Muscle of arm (tissue), 14 donors: ENCODE data around the gene WDR3. TPM values are rescaled to one million over a fixed set of nuclear protein-coding genes. Genes with fewer than 3 reads are reported as not detected.
"Not testable (repeated sequence)": the region's sequence is repeated elsewhere in the genome, so short reads cannot be mapped to it uniquely, and the experiment has no call there.

Experiments
- DNase-seq: peaks from one replicate; pipeline ENCODE4 v3.0.0-alpha.2; 2013
- long read RNA-seq, 11 donors: transcript quantifications; one replicate each; lab custom pipeline, GENCODE V29; 2026
- polyA plus RNA-seq, 12 donors: library from polyadenylated mRNA; unstranded; fragments of 120-200 nt; gene quantifications; one replicate each; pipeline ENCODE4 v1.2.1, GENCODE V29; 2013; ENCODE audit not compliant: insufficient read length in 12 of 12

The WDR3 gene
- polyA plus RNA-seq, result 10 to 100 TPM in 11 of 12 donors, not detected in 1; 16.9 to 28.3 (median 24.0) TPM
- long read RNA-seq, donor 1, full-length matches to known transcripts, result 1 of 1 reads
- long read RNA-seq, donor 1, partial matches to known transcripts, result 0 of 1 reads
- long read RNA-seq, donor 1, other reads (novel, unspliced or antisense), result 0 of 1 reads
- long read RNA-seq, donor 2, full-length matches to known transcripts, result 3 of 3 reads
- long read RNA-seq, donor 2, partial matches to known transcripts, result 0 of 3 reads
- long read RNA-seq, donor 2, other reads (novel, unspliced or antisense), result 0 of 3 reads
- long read RNA-seq, donor 3, result 0 reads
- long read RNA-seq, donor 4, result 0 reads
- long read RNA-seq, donor 5, full-length matches to known transcripts, result 3 of 3 reads
- long read RNA-seq, donor 5, partial matches to known transcripts, result 0 of 3 reads
- long read RNA-seq, donor 5, other reads (novel, unspliced or antisense), result 0 of 3 reads
- long read RNA-seq, donor 6, full-length matches to known transcripts, result 1 of 7 reads
- long read RNA-seq, donor 6, partial matches to known transcripts, result 6 of 7 reads
- long read RNA-seq, donor 6, other reads (novel, unspliced or antisense), result 0 of 7 reads
- long read RNA-seq, donor 7, full-length matches to known transcripts, result 2 of 2 reads
- long read RNA-seq, donor 7, partial matches to known transcripts, result 0 of 2 reads
- long read RNA-seq, donor 7, other reads (novel, unspliced or antisense), result 0 of 2 reads
- long read RNA-seq, donor 8, full-length matches to known transcripts, result 3 of 8 reads
- long read RNA-seq, donor 8, partial matches to known transcripts, result 5 of 8 reads
- long read RNA-seq, donor 8, other reads (novel, unspliced or antisense), result 0 of 8 reads
- long read RNA-seq, donor 9, full-length matches to known transcripts, result 1 of 1 reads
- long read RNA-seq, donor 9, partial matches to known transcripts, result 0 of 1 reads
- long read RNA-seq, donor 9, other reads (novel, unspliced or antisense), result 0 of 1 reads
- long read RNA-seq, donor 10, full-length matches to known transcripts, result 4 of 4 reads
- long read RNA-seq, donor 10, partial matches to known transcripts, result 0 of 4 reads
- long read RNA-seq, donor 10, other reads (novel, unspliced or antisense), result 0 of 4 reads
- long read RNA-seq, donor 11, full-length matches to known transcripts, result 3 of 3 reads
- long read RNA-seq, donor 11, partial matches to known transcripts, result 0 of 3 reads
- long read RNA-seq, donor 11, other reads (novel, unspliced or antisense), result 0 of 3 reads

DNA sequence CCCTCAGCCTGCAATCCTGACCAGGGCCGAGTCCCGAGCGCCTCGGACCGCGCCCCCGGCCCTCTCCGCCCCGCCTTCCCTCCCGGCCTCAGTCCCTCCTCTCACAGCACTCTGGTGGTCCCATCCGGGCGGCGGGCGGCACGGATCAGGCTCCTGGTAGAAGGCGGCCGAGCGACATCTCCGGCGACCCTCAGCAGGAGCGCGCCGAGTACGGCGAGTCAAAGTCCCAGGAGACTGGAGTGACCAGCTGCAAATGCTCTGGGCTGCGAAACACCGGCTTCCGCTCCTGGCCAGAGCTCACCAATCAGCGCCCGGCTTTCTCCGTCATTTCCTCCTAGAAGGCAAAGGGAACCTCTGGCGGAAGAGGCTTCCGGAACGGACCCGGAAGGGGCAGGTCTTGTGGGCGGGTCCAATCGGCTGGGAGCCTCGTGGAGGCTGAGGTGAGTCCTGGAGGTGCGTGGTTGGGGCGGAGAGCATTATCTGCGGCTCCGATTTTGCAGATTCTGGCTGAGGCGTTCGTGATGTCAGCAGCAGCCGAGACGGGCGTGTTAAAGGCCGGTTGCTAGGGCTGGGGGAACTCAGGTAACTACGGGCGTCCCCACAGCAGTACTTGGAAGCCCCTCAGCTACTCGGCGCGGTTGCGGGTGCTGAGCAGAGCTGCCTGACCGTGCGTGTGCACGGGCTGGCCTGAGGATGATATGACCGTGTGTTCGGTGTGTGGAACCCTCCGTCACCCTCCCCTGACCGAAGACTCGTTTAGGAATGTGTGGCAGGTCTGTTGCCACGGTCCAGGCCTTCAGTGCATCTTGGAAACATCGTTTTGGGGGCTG is at the start of gene WDR3, which contains the start of gene GDAP2:
WDR3 (plus strand) TSS at position 397 of the 830 bp plus-strand sequence. CDS start 3,581 bp downstream, outside the sequence.
GDAP2 (minus strand) TSS at position 279 of the 830 bp plus-strand sequence. CDS start 9,264 bp downstream, outside the sequence.
- peak; percentile 97 for DNase-seq

DNA sequence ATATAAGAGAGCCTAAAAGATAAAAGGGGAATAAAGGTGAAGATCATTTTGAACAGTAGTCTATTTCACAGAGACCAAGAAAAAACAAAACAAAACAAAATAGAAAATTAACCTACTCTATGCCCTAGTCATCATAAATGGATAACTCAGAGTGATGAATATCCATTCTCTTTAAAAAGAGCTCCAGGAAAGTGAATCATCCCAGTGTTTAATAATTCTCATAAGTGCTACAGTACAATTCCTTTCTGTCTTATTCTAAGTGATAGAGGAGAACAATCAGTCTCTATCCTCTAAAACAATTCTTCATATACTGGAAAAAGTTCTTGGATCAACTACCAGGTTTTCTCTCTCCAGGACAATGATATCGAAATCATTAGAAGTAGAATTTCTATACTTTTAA is 45.9 kb upstream of the WDR3 start:
- DNase-seq, result no peak

DNA sequence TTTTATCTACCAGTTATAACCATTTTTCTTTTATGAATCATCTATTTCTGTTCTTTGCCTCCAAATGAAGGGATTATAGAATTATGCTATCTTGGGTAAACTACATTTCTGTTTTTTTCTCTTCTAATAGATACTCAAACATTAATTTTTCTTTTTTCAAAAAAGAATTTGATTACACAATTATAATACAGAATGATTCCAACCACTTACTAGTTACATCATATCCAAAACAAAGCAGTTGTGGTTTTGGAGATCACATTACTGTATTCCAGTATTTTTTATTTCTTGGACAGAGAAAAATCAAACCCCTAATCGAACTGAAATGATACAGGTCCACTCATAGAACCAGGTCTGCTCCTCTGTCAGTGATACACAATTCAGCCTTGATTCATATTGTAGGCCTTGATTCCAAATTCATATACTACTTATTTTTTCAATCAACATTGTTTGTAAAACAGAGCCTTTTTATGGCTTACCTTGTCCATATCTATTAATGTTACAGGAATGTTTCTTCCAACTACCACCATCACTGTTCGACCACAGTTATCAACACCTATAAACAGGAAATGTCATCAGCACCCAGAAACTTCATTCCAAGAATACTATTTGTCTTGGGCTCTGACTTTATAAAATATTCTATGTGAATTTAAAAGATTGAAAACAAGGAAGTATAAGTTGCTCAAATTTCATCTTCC is 43.3 kb upstream of the WDR3 start:
- DNase-seq, result no peak

GRCh38 chr1:117890452-117890851 is 39.1 kb upstream of the WDR3 start:
- DNase-seq, result no peak

- no peak for DNase-seq
These were observed 37.0 kb upstream of the WDR3 start for GRCh38 chr1:117892512-117892911.

GRCh38 chr1:117894078-117894477 is 35.5 kb upstream of the WDR3 start:
- no peak for DNase-seq

DNA sequence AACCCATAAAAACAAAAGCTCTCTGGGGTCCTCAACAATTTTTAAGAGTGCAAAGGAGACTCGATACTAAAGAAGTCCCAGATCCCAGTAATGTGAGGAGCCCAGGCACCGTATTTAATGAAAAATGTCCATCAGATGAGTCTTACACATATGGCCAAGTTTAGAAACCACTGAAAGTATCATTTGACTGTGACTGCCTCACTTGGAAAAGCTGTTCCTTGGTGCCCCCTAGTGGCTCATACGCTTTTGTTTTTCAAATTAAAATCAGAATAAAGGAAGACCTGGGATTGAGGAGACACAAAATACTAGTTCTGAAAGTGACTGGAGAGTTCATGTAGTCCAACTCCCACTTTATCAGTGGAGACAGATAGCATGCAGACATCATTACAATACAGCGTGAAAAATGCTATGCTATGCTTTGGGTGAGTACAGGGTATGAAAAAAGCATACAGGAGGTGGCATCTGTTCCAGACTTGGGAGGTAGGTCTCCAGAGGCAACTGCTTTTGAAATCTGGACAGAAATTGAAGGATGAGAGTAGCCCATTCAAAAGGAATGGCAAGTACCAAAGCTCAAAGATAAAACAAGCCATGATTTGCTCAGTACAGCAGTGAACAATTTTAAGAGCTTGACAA is 33.9 kb upstream of the WDR3 start:
- peak; percentile 80 for DNase-seq

DNA sequence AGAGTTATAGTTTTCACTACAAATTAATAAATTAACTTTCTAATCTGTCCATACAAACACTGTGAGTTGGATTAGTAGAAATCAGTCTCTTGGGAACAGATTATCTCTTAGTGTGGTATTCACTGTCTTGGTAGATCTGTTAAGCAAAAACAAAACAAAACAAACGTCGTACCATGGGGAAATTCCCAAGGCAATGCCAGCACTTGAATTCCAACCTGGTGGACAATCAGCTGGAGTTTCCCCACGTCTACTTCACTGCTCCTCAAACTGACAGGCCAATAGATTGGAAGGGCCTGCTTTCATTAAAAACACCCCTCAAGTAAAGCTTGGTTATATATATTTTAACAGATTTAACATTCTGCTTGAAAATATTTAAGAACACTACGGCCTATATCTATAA is 32.0 kb upstream of the WDR3 start:
- no peak for DNase-seq

DNA sequence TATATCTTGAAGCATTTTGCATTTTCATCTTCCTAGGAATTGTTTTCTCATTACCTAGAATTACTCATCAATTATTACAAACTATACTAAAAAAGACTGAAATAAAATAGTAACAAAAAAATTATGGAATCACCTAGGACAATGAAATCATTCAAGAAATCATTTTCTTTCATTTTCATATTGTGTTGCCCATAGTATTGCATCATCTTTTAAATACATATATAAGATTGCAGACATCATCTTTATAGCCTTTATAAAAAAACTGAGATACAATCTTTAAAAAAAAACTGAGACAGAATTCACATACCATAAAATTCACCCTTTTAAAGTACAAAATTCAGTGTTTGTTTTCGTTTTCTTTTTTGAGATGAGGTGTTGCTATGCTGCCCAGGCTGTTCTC is 29.7 kb upstream of the WDR3 start:
- DNase-seq, result no peak

DNA sequence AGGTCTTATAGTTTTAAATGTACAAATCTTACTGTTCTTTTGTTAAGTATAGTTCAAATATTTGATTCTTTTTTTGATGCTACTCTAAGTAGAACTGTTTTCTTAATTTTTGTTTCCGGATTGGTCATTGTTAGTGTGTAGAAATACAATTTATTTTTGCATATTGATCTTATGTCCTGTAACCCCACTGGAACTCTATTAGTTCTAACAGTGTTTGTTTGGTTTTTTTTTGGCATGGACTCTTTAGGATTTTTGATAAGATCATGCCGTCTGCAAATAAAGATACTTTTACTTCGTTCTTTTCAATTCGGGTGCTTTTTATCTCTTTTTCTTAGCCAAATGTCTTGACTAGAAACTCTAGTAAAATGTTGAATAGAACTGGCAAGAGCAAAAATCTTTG is 26.6 kb upstream of the WDR3 start:
- no peak for DNase-seq

DNA sequence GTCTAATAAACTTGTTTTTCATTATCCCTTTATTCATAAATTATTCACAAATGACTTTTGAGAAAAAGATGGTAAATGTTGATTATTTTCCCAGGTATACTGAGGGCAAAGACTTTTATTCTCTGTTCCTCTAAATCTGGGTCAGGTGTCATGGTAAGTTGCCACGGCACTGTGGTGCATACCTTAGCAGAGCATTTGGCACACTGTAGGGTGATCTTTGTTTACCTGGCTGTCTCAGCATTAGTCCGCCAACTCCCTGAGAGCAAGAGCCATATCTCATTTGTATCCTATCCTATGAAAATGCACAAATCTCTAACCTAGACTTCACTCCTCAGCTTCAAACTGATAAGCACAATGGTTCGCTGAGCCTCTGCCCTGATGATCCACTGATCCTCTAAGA is 25.1 kb upstream of the WDR3 start:
- DNase-seq, result no peak

GRCh38 chr1:117905019-117905418 is 24.5 kb upstream of the WDR3 start:
- no peak for DNase-seq

- DNase-seq, result no peak
These were observed 18.5 kb upstream of the WDR3 start for GRCh38 chr1:117911051-117911450.

GRCh38 chr1:117919376-117919775 is 10.2 kb upstream of the WDR3 start:
- no peak for DNase-seq

- no peak for DNase-seq
These were observed 7.5 kb upstream of the WDR3 start for GRCh38 chr1:117921991-117922390.

DNA sequence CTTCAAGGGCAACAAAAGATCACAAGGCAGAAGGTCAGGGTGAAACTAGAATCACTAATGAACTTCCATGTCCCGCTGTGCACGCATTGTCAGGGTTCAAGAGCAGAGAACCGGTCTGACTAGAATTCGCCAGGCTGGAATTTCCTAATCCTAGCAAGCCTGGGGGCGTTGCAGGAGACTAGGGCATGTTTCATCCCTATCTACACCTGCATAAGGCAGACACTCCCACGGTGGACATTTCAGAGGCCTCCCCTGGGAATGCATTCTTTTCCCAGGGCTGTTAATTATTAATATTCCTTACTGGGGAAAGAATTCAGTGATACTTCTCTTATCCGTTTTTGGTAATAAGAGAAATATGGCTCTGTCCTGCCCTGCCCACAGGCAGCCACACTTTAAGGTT is 6.8 kb upstream of the WDR3 start:
- DNase-seq, result not testable (repeated sequence)

DNA sequence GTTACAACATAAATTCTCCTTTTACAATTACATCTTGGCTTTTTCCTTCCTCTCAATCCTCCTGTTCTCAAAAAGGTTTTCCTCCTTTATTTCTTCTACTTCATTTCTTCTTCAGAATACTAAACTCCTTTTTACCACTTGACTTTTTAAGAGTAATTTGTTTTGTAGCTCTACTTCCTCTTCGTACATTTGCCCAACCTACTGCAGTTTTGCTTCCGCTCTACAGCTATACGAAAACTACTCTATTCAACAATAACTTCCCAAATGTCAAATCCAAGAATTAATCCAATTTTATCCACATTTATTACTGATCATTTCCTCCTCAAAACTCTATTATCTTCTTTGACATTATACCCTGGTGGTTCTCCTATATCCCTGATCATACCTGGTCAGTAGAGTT is 3.6 kb upstream of the WDR3 start:
- no peak for DNase-seq

GRCh38 chr1:117928881-117929342 is 627 bp upstream of the WDR3 start:
- DNase-seq, result peak; percentile 50

GRCh38 chr1:117930173-117930447 is 571 bp downstream of the WDR3 start:
- DNase-seq, result no peak

DNA sequence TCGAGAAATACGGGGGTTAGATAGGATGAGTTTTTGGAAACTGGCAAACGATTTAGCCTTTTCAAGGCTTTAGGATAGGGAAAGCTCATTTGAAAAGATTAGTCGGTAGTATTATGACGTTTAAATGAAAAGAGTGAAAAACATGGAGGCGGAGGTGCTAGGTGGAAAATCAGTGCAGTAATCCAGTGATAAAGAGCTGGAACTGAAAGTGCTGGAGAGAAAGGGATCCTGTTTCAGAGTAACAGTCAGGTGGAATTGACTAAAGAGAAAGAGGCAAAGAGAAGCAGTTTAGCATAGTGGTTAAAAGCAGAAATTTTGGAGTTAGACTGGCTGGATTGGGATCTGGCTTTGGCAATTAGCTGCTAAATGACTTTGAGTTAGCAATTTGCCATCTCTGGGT is 945 bp downstream of the WDR3 start:
- no peak for DNase-seq
